Stimulated activated CD8-positive, alpha-beta memory T cell treated with anti-CD3 and anti-CD28 coated beads, Interleukin-4, amount 100 ng/mL, for 48 hours (primary cell): ENCODE results near the gene SUMF2.
"Not testable (repeated sequence)": the region's sequence is repeated elsewhere in the genome, so short reads cannot be mapped to it uniquely, and the experiment has no call there.

Source experiments
- DNase-seq: peaks from one replicate; pipeline ENCODE4 v3.0.0-alpha.2; 2020

The SUMF2 gene

GRCh38 chr7:56107954-56108258 is 43.8 kb downstream of the SUMF2 start:
- DNase-seq: no peak

- DNase-seq: no peak
These were observed 46.5 kb downstream of the SUMF2 start for GRCh38 chr7:56110611-56111010.

GRCh38 chr7:56112244-56112643 is 48.2 kb downstream of the SUMF2 start:
- DNase-seq: not testable (repeated sequence)

- no peak for DNase-seq
These were observed 51.9 kb downstream of the SUMF2 start, which contains the start of gene NUPR2 for GRCh38 chr7:56115852-56116538. TSS of gene NUPR2 (minus strand) at chr7:56116417. CDS start at chr7:56116314, 103 bp downstream.

- DNase-seq: no peak
These were observed 57.4 kb downstream of the SUMF2 start for GRCh38 chr7:56121440-56121839.

GRCh38 chr7:56124981-56125380 is 60.9 kb downstream of the SUMF2 start:
- no peak for DNase-seq

GRCh38 chr7:56125831-56126230 is 61.7 kb downstream of the SUMF2 start:
- DNase-seq: no peak

GRCh38 chr7:56127241-56127975 is 63.3 kb downstream of the SUMF2 start:
- DNase-seq: no peak
